A549 (cell line): ENCODE data around the gene KDM8. TPM values are rescaled to one million over a fixed set of nuclear protein-coding genes. Genes with fewer than 3 reads are reported as not detected.

Experiments
- ATAC-seq, 2 experiments: fragments of 200-7000 bp in 1 of 2; fragments of >200 bp in 1 of 2; cut with Nextera tagmentation in 1 of 2; cut with Tn5 transposase in 1 of 2; 3 replicates each; pipeline versions ENCODE4 v1.8.0 to v1.9.1; 2018 to 2020; ENCODE audit warnings: mild to moderate bottlenecking in 1 of 2, moderate library complexity in 1 of 2
- CTCF ChIA-PET: fragments of 300-600 bp; sonication (Branson Sonifier 250); formaldehyde crosslinking; extraction: SDS; loops from one replicate; lab custom pipeline; 2021; ENCODE audit warnings: antibody characterized with exemption, inconsistent platforms; lab: Yijun Ruan, JAX
- POLR2A ChIA-PET: fragments of 350-600 bp; formaldehyde crosslinking; extraction: SDS; loops from one replicate; lab custom pipeline; 2021; ENCODE audit warnings: antibody characterized with exemption, inconsistent platforms; lab: Yijun Ruan, JAX
- DNase-seq, 2 experiments: peaks; one replicate each; pipeline versions ENCODE4 v3.0.0 to v3.0.0-alpha.2; 2011 to 2016; ENCODE audit warnings: low read depth in 1 of 2, low spot score in 1 of 2
- FAIRE-seq: peaks from 2 replicates; lab custom pipeline; 2011; peaks lifted over from hg19 to GRCh38; lab: Jason Lieb, UNC
- H3K27ac ChIP-seq, 2 experiments: fragments of >200 bp; sonication (Bioruptor Twin); formaldehyde crosslinking; 3 replicates each; pipeline ENCODE4 v1.5.1; 2016 to 2017
- H3K4me1 ChIP-seq: fragments of >200 bp; sonication (Bioruptor Twin); formaldehyde crosslinking; 3 replicates; pipeline ENCODE4 v1.6.1; 2016
- H3K4me2 ChIP-seq: fragments of >200 bp; sonication (Bioruptor Twin); formaldehyde crosslinking; 3 replicates; pipeline ENCODE4 v1.6.1; 2016
- H3K4me3 ChIP-seq: fragments of >200 bp; sonication (Bioruptor Twin); formaldehyde crosslinking; 3 replicates; pipeline ENCODE4 v1.5.1; 2016
- H3K9me3 ChIP-seq: fragments of >200 bp; sonication (Bioruptor Twin); formaldehyde crosslinking; 3 replicates; pipeline ENCODE4 v1.6.1; 2016
- BHLHE40 ChIP-seq: IDR thresholded peaks from 2 replicates; pipeline ENCODE4 v1.6.1; 2012; ENCODE audit warnings: low read depth, low read length, inconsistent platforms
- CBX2 ChIP-seq: fragments of 200-600 bp; sonication (generic); IDR thresholded peaks from 2 replicates; pipeline ENCODE4 v1.6.1; 2016; ENCODE audit warnings: low read depth, mild to moderate bottlenecking, borderline replicate concordance
- CBX8 ChIP-seq: fragments of 200-600 bp; sonication (generic); IDR thresholded peaks from 2 replicates; pipeline ENCODE4 v1.6.1; 2016
- CHD2 ChIP-seq: fragments of 150-350 bp; IDR thresholded peaks from 2 replicates; pipeline ENCODE4 v1.6.1; 2014; ENCODE audit warnings: low read length; ENCODE audit not compliant: partially characterized antibody
- CHD4 ChIP-seq: fragments of 200-600 bp; sonication (generic); IDR thresholded peaks from 2 replicates; pipeline ENCODE4 v1.6.1; 2016; ENCODE audit warnings: antibody characterized with exemption, mild to moderate bottlenecking, borderline replicate concordance
- EHF ChIP-seq: fragments of 250-450 bp; sonication (Bioruptor Pico); IDR thresholded peaks from 2 replicates; pipeline ENCODE4 v1.5.0; 2020; ENCODE audit warnings: mild to moderate bottlenecking
- EP300 ChIP-seq, 2 experiments: fragments of >200 bp; sonication (Bioruptor Twin); formaldehyde crosslinking; IDR thresholded peaks; 2 replicates in 1 of 2; 3 replicates in 1 of 2; pipeline ENCODE4 v1.6.1; 2016 to 2017
- FOSL2 ChIP-seq, 2 experiments: fragments of 450-650 bp in 1 of 2; fragments of >200 bp in 1 of 2; sonication (Bioruptor Twin) in 1 of 2; formaldehyde crosslinking; IDR thresholded peaks; 2 replicates each; pipeline versions ENCODE4 v1.5.0 to v1.6.1; 2016 to 2020; ENCODE audit warnings: mild to moderate bottlenecking in 1 of 2, moderate library complexity in 1 of 2
- KDM1A ChIP-seq: fragments of 200-600 bp; sonication (generic); IDR thresholded peaks from 2 replicates; pipeline ENCODE4 v1.6.1; 2016; ENCODE audit warnings: low read depth, mild to moderate bottlenecking
- MAX ChIP-seq: IDR thresholded peaks from 2 replicates; pipeline ENCODE4 v1.6.1; 2012
- PHF8 ChIP-seq: fragments of 200-600 bp; sonication (generic); IDR thresholded peaks from 2 replicates; pipeline ENCODE4 v1.6.1; 2016; ENCODE audit warnings: low read depth, mild to moderate bottlenecking, antibody characterized with exemption, moderate library complexity, borderline replicate concordance
- POLR2A ChIP-seq: IDR thresholded peaks from 2 replicates; pipeline ENCODE4 v1.6.1; 2012; ENCODE audit warnings: mild to moderate bottlenecking, low read length
- RCOR1 ChIP-seq: fragments of 150-350 bp; IDR thresholded peaks from 2 replicates; pipeline ENCODE4 v1.6.1; 2014; ENCODE audit warnings: antibody characterized with exemption, low read length, low read depth
- RNF2 ChIP-seq: fragments of 200-600 bp; sonication (generic); IDR thresholded peaks from 2 replicates; pipeline ENCODE4 v1.6.1; 2016; ENCODE audit warnings: low read depth, mild to moderate bottlenecking, antibody characterized with exemption, moderate library complexity, borderline replicate concordance
- ZC3H11A ChIP-seq: fragments of 450-650 bp; IDR thresholded peaks from 2 replicates; pipeline ENCODE4 v1.6.1; 2014; ENCODE audit warnings: antibody characterized with exemption, mild to moderate bottlenecking
- WGBS: methylation state at CpG from one replicate; pipeline ENCODE4 v1.1.6; 2017; ENCODE audit errors: missing lambda C conversion rate; 5-methylcytosine and 5-hydroxymethylcytosine counted together
- polyA plus RNA-seq, 4 experiments: library from polyadenylated mRNA; depleted of rRNA in 3 of 4; stranded (reverse); fragments of >200 nt; fragmentation: RNase III in 1 of 4; extraction: RNeasy Plus Mini Kit Qiagen cat#74134 plus additional on column Dnase treatment in 1 of 4; gene quantifications; 2 replicates in 3 of 4; 3 replicates in 1 of 4; pipeline ENCODE4 v1.2.3, GENCODE V29; 2011 to 2017
- TF ChIP-seq, protein P1 (sequence below): fragments of 250-450 bp; sonication (Bioruptor Pico); IDR thresholded peaks from 2 replicates; pipeline ENCODE4 v1.5.0; 2021; ENCODE audit warnings: mild to moderate bottlenecking, moderate library complexity, borderline replicate concordance
- TF ChIP-seq, protein P2 (sequence below): fragments of >200 bp; sonication (Bioruptor Twin); formaldehyde crosslinking; IDR thresholded peaks from 3 replicates; pipeline ENCODE4 v1.6.1; 2016
- TF ChIP-seq, protein P3 (sequence below): IDR thresholded peaks from 2 replicates; pipeline ENCODE4 v1.6.1; 2012; ENCODE audit warnings: low read depth, borderline replicate concordance

Gene KDM8
- polyA plus RNA-seq, 2 of the 4 experiments (the other 2 are of a cell fraction), result 1.6 to 2.3 TPM

- TF ChIP-seq KDM1A, result no peak
- TF ChIP-seq, protein P1, sequence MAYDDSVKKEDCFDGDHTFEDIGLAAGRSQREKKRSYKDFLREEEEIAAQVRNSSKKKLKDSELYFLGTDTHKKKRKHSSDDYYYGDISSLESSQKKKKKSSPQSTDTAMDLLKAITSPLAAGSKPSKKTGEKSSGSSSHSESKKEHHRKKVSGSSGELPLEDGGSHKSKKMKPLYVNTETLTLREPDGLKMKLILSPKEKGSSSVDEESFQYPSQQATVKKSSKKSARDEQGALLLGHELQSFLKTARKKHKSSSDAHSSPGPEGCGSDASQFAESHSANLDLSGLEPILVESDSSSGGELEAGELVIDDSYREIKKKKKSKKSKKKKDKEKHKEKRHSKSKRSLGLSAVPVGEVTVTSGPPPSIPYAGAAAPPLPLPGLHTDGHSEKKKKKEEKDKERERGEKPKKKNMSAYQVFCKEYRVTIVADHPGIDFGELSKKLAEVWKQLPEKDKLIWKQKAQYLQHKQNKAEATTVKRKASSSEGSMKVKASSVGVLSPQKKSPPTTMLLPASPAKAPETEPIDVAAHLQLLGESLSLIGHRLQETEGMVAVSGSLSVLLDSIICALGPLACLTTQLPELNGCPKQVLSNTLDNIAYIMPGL (CRISPR knock-in tag), result no peak
- TF ChIP-seq RCOR1, result no peak
- TF ChIP-seq, protein P2, sequence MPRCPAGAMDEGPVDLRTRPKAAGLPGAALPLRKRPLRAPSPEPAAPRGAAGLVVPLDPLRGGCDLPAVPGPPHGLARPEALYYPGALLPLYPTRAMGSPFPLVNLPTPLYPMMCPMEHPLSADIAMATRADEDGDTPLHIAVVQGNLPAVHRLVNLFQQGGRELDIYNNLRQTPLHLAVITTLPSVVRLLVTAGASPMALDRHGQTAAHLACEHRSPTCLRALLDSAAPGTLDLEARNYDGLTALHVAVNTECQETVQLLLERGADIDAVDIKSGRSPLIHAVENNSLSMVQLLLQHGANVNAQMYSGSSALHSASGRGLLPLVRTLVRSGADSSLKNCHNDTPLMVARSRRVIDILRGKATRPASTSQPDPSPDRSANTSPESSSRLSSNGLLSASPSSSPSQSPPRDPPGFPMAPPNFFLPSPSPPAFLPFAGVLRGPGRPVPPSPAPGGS, result no peak
- no peak for TF ChIP-seq EP300 (IDR thresholded peaks at IDR 0.05)
- TF ChIP-seq ZC3H11A, result no peak
- no peak for TF ChIP-seq POLR2A
- TF ChIP-seq RNF2, result no peak
- no peak for TF ChIP-seq CBX8
Observed at GRCh38 chr16:27232061-27232900, 29.0 kb downstream of the KDM8 start (continued).

GRCh38 chr16:27232901-27233625 lies 29.7 kb downstream of the KDM8 start:
- no peak for TF ChIP-seq FOSL2 (IDR thresholded peaks at IDR 0.05)
- no peak for TF ChIP-seq FOSL2 (CRISPR knock-in tag; IDR thresholded peaks at IDR 0.05)
- no peak for TF ChIP-seq MAX
- Histone ChIP-seq H3K27ac (no peak overlapping the region), H3K4me2 (no peak overlapping the region), H3K4me3 (no peak overlapping the region), H3K4me1 (peaks cover 11% of the 10 kb centered on the region), H3K9me3 (no peaks in the 10 kb centered on the region)
- ChIA-PET POLR2A (no interaction called here), CTCF (interaction anchor here (0.9 to 16.7 kb wide), 9 partner anchors 9 to 227 kb away, joined by 3 to 291 read pairs (median 20); partner anchors contain the start of gene KDM8)
- no peak for DNase-seq
- WGBS, result 86% methylated on average over 13 of the region's 13 CpGs
- no peak for ATAC-seq
- no peak for FAIRE-seq

- no peak overlapping the region for H3K4me2 ChIP-seq
- H3K9me3 ChIP-seq, result no peaks in the 10 kb centered on the region
- ATAC-seq, result no peak
- no peak overlapping the region for H3K27ac ChIP-seq
- H3K4me3 ChIP-seq, result no peak overlapping the region
- WGBS, result 73% methylated on average over 5 of the region's 6 CpGs
- POLR2A ChIA-PET, result interaction anchor here (0.6 to 2.4 kb wide), 2 partner anchors 30 to 197 kb away, joined by 3 to 12 read pairs; partner anchors contain the start of gene KDM8
- no peak for FAIRE-seq
- peaks cover 11% of the 10 kb centered on the region for H3K4me1 ChIP-seq
- TF ChIP-seq RNF2 (no peak), CHD2 (no peak)
- TF ChIP-seq, all 56 proteins: peak for 0
- DNase-seq, result no peak
- CTCF ChIA-PET, result interaction anchor here (0.9 to 16.7 kb wide), 34 partner anchors 9 to 229 kb away, joined by 3 to 291 read pairs (median 11); partner anchors contain the start of gene KDM8
Observed at GRCh38 chr16:27233731-27234130, 30.4 kb downstream of the KDM8 start.

DNA sequence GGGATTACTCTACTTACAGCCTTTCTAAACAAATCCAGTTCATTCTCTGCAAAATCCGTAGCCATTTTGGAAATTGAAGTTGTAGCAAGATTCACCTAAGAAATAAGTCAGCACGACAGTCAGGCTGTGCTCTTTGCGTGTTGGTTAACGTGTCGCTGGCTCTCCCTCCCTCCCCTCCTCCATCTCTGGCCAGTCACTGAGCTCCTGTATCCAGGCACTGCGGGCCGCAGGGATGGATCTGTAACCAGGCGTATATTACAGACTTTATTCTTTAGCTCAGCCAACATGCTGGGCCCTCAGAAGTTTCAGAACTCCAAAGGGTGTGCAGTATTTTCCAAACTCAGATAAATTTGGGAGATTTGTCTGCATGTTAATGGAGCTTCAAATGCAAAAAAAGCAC lies 30.8 kb downstream of the KDM8 start:
- no peak overlapping the region for H3K4me3 ChIP-seq
- peaks cover 11% of the 10 kb centered on the region for H3K4me1 ChIP-seq
- POLR2A ChIA-PET, result interaction anchor here (0.6 to 2.4 kb wide), 2 partner anchors 30 to 197 kb away, joined by 3 to 12 read pairs; partner anchors contain the start of gene KDM8
- 90% methylated on average over 8 of the region's 8 CpGs for WGBS
- ATAC-seq, result no peak
- CTCF ChIA-PET, result interaction anchor here (0.8 to 16.7 kb wide), 59 partner anchors 10 to 228 kb away, joined by 3 to 291 read pairs (median 8); partner anchors contain the start of gene KDM8
- no peaks in the 10 kb centered on the region for H3K9me3 ChIP-seq
- H3K27ac ChIP-seq, result no peak overlapping the region
- DNase-seq, result no peak
- H3K4me2 ChIP-seq, result no peak overlapping the region
- FAIRE-seq, result no peak
- no peak for TF ChIP-seq POLR2A
- no peak for TF ChIP-seq CHD4
- TF ChIP-seq CBX2, result no peak
- TF ChIP-seq BHLHE40, result no peak
- no peak for TF ChIP-seq PHF8
- no peak for TF ChIP-seq KDM1A
- TF ChIP-seq, protein P3, sequence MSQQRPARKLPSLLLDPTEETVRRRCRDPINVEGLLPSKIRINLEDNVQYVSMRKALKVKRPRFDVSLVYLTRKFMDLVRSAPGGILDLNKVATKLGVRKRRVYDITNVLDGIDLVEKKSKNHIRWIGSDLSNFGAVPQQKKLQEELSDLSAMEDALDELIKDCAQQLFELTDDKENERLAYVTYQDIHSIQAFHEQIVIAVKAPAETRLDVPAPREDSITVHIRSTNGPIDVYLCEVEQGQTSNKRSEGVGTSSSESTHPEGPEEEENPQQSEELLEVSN, result no peak
- TF ChIP-seq EHF (CRISPR knock-in tag), result no peak
- TF ChIP-seq RCOR1, result no peak
